Left ventricle myocardium inferior (tissue), 1 donor: ENCODE results near the gene CDR2L. TPM values are rescaled to one million over a fixed set of nuclear protein-coding genes. Genes with fewer than 3 reads are reported as not detected.
"Not testable (repeated sequence)": the region's sequence is repeated elsewhere in the genome, so short reads cannot be mapped to it uniquely, and the experiment has no call there.

Experiments used
- DNase-seq: peaks from one replicate; pipeline ENCODE4 v3.0.0-alpha.2; 2020
- H3K27ac ChIP-seq: fragments of 200-600 bp; replicated peaks from 2 replicates; pipeline ENCODE4 v1.8.0; 2021
- H3K27me3 ChIP-seq: fragments of 200-600 bp; 2 replicates; pipeline ENCODE4 v1.8.0; 2021; ENCODE audit warnings: low read depth
- H3K36me3 ChIP-seq: fragments of 200-600 bp; 2 replicates; pipeline ENCODE4 v1.8.0; 2021
- H3K4me1 ChIP-seq: fragments of 200-600 bp; 2 replicates; pipeline ENCODE4 v1.8.0; 2021
- H3K4me3 ChIP-seq: fragments of 200-600 bp; 2 replicates; pipeline ENCODE4 v1.8.0; 2021; ENCODE audit warnings: mild to moderate bottlenecking, moderate library complexity
- H3K9me3 ChIP-seq: fragments of 200-600 bp; replicated peaks from 2 replicates; pipeline ENCODE4 v1.8.0; 2021
- intact Hi-C: fragments of 100-400 bp; cut with micrococcal nuclease; formaldehyde crosslinking; loops from one replicate; pipeline ENCODE4 v1.11.0; 2022
- total RNA-seq: library from RNA; stranded (reverse); fragmentation: NEBNext Ultra II Directional; extraction: Animal tissue kit (Norgen Biotek cat#: 25700); gene quantifications from one replicate; pipeline ENCODE4 v1.2.1, GENCODE V29; 2021
- TF ChIP-seq, protein P1 (sequence below): fragments of 200-600 bp; IDR thresholded peaks from 2 replicates; pipeline ENCODE4 v1.8.0; 2021; ENCODE audit warnings: antibody characterized with exemption, mild to moderate bottlenecking, borderline replicate concordance
- donor health status: DM: no; HTN: yes; CAD: no; lungs with severe emphysema.

Gene CDR2L
- total RNA-seq, 1 donor from 2014 or later, result 17.4 TPM

DNA sequence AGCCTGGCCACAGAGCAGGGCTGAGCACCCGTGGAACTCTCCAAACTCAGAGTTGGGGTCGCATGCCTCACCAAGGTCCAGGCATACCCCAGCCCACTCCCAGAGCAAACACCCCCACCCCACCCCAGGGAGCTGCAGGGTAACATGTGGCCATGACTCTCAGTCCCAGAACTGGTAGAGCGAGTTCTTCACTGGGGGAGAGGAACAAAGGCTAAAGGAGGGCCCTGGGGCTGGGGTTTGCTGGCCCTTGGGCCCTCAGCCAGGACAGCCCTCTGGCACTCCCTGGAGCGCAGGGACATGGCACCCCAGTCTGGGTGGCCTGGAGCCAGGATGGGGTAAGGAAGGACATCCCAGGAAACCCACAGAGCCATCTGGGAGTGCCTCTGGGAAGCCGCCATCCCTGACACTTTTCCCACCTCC, 19.1 kb upstream of the CDR2L start:
- no peak for DNase-seq
- Histone ChIP-seq H3K4me1 (peaks cover 40% of the 10 kb centered on the region), H3K4me3 (no peak overlapping the region), H3K27ac (no peak overlapping the region), H3K27me3 (peaks cover 13% of the 10 kb centered on the region), H3K9me3 (no peaks in the 10 kb centered on the region), H3K36me3 (no peaks in the 10 kb centered on the region)
- TF ChIP-seq, protein P1, sequence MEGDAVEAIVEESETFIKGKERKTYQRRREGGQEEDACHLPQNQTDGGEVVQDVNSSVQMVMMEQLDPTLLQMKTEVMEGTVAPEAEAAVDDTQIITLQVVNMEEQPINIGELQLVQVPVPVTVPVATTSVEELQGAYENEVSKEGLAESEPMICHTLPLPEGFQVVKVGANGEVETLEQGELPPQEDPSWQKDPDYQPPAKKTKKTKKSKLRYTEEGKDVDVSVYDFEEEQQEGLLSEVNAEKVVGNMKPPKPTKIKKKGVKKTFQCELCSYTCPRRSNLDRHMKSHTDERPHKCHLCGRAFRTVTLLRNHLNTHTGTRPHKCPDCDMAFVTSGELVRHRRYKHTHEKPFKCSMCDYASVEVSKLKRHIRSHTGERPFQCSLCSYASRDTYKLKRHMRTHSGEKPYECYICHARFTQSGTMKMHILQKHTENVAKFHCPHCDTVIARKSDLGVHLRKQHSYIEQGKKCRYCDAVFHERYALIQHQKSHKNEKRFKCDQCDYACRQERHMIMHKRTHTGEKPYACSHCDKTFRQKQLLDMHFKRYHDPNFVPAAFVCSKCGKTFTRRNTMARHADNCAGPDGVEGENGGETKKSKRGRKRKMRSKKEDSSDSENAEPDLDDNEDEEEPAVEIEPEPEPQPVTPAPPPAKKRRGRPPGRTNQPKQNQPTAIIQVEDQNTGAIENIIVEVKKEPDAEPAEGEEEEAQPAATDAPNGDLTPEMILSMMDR, result no peak
- intact Hi-C loops, result no loop called here

DNA sequence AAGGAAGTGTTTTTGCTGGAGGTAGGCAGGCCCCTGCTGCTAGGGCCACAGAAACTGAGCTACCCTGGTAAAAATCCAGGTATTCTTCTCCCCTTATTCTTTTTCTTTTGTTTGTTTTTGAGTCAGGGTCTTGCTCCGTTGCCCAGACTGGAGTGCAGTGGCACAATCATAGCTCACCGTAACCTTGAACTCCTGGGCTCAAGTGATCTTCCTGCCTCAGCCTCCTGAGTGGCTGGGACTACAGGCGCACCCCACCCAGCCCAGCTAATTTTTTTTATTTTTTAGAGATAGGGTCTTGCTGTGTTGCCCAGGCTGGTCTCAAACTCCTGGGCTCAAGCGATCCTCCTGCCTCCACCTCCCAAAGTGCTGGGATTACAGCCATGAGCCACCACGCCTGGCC, 17.9 kb upstream of the CDR2L start:
- H3K9me3 ChIP-seq, intact Hi-C loops, H3K36me3 ChIP-seq, DNase-seq, H3K4me3 ChIP-seq: not testable (repeated sequence)
- Histone ChIP-seq H3K27me3 (peaks cover 17% of the 10 kb centered on the region), H3K27ac (peak overlapping the region; percentile 82), H3K4me1 (peaks cover 40% of the 10 kb centered on the region)

GRCh38 chr17:74970395-74970794, 17.0 kb upstream of the CDR2L start:
- Histone ChIP-seq H3K4me1 (peaks cover 40% of the 10 kb centered on the region), H3K27me3 (peaks cover 26% of the 10 kb centered on the region), H3K4me3 (peak overlapping the region; percentile 86), H3K9me3 (no peaks in the 10 kb centered on the region), H3K27ac (peak overlapping the region; percentile 82), H3K36me3 (no peaks in the 10 kb centered on the region)
- intact Hi-C loops, result no loop called here
- peak; percentile 26 for DNase-seq
- TF ChIP-seq, protein P1, result no peak

DNA sequence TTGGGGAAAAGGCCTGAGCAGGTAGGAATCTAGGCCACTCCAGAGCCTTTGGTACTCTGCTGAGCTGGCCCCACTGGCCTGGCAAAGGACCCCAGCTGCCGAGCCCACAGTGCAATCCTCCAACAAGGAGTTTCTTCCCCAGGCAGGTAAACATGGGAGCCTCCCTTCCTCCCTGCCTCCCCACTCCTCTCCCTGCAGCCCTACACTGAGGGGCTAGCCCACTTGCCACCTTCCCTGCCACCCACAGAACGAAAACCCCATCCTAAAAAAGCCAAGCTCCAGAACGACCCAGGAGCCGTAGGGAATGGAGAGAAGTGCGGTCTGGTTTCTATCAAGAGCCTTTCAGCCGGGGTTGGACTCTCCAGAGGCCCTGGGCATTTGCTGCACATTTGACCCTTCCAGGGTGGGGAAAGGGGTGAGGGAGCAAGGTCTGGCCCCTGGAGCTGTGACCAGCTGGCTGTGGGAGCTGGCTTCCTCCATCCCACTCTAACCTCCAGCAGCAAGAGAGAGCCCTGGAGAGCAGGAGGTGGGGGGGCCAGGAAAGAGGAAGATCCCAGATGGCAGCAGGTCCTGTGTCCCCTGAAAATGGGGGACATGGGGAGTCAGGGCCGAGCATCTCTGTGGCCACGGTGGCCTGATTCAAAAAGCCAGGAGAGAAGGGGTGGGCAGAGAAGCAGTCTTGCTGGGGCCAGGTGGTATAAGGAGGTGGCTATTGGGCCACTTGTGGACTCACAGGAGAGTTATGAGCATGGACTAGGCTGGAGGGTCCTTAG, 16.2 kb upstream of the CDR2L start:
- H3K4me1 ChIP-seq, result peaks cover 40% of the 10 kb centered on the region
- no peaks in the 10 kb centered on the region for H3K9me3 ChIP-seq
- intact Hi-C loops, result no loop called here
- TF ChIP-seq, protein P1, result no peak
- DNase-seq, result no peak
- peaks cover 27% of the 10 kb centered on the region for H3K27me3 ChIP-seq
- H3K36me3 ChIP-seq, result no peaks in the 10 kb centered on the region
- peak overlapping the region; percentile 82 for H3K27ac ChIP-seq
- H3K4me3 ChIP-seq, result peak overlapping the region; percentile 86

- Histone ChIP-seq H3K27me3 (peaks cover 27% of the 10 kb centered on the region), H3K36me3 (no peaks in the 10 kb centered on the region), H3K4me1 (peaks cover 40% of the 10 kb centered on the region), H3K9me3 (no peaks in the 10 kb centered on the region), H3K4me3 (peak overlapping the region; percentile 86), H3K27ac (peak overlapping the region; percentile 82)
- intact Hi-C loops, result no loop called here
- DNase-seq, result no peak
- TF ChIP-seq, protein P1, result no peak
These were observed 15.7 kb upstream of the CDR2L start for GRCh38 chr17:74971842-74972106.

GRCh38 chr17:74972107-74972972, 15.1 kb upstream of the CDR2L start, which contains the start of gene HID1:
HID1 (minus strand) TSS chr17:74972759; CDS start chr17:74972656, 103 bp downstream.
- Histone ChIP-seq H3K27me3 (peaks cover 27% of the 10 kb centered on the region), H3K9me3 (no peaks in the 10 kb centered on the region), H3K27ac (peak within 1 kb of the TSS; percentile 82), H3K4me1 (peaks cover 40% of the 10 kb centered on the region), H3K4me3 (peak within 1 kb of the TSS; percentile 86), H3K36me3 (no peaks in the 10 kb centered on the region)
- TF ChIP-seq, protein P1, result no peak
- intact Hi-C loops, result no loop called here
- peak; percentile 60 for DNase-seq
